Tibial nerve (tissue), 4 donors: ENCODE measurements around the gene SDK1. TPM values are rescaled to one million over a fixed set of nuclear protein-coding genes. Genes with fewer than 3 reads are reported as not detected.
"Not testable (repeated sequence)": the region's sequence is repeated elsewhere in the genome, so short reads cannot be mapped to it uniquely, and the experiment has no call there.

ENCODE experiments used
- DNase-seq, 2 donors: peaks; one replicate each; pipeline ENCODE4 v3.0.0-alpha.2; 2019; ENCODE audit warnings: low spot score in 2 of 2
- H3K27ac ChIP-seq, 4 donors: fragments of 200-600 bp; sonication (generic) in 3 of 4; one replicate each; pipeline ENCODE4 v1.5.1; 2017 to 2019; ENCODE audit warnings: mild to moderate bottlenecking in 1 of 4
- H3K27me3 ChIP-seq, 2 donors: fragments of 200-600 bp; sonication (generic) in 1 of 2; one replicate each; pipeline versions ENCODE4 v1.5.1 to v1.6.0; 2017 to 2019
- H3K36me3 ChIP-seq, 3 donors: fragments of 200-600 bp; sonication (generic); one replicate each; pipeline ENCODE4 v1.5.1; 2018 to 2019
- H3K4me1 ChIP-seq, 4 donors: fragments of 200-600 bp; sonication (generic) in 3 of 4; one replicate each; pipeline ENCODE4 v1.5.1; 2017 to 2019
- H3K4me3 ChIP-seq, 4 donors: fragments of 200-600 bp; sonication (generic) in 3 of 4; one replicate each; pipeline ENCODE4 v1.5.1; 2017 to 2019; ENCODE audit warnings: mild to moderate bottlenecking in 1 of 4, moderate library complexity in 1 of 4
- H3K9me3 ChIP-seq, 4 donors: fragments of 200-600 bp; sonication (generic) in 3 of 4; one replicate each; pipeline ENCODE4 v1.5.1; 2017 to 2019
- CTCF ChIP-seq, 5 experiments: fragments of 200-600 bp in 3 of 5; fragments of 450-650 bp in 2 of 5; sonication (generic) in 3 of 5; IDR thresholded peaks; one replicate each; pipeline ENCODE4 v1.5.1; 2016 to 2019; ENCODE audit warnings: antibody characterized with exemption in 5 of 5, mild to moderate bottlenecking in 3 of 5, moderate library complexity in 2 of 5
- EP300 ChIP-seq, 2 donors: sonication (generic); formaldehyde crosslinking; IDR thresholded peaks; one replicate each; pipeline ENCODE4 v1.6.1; 2017; ENCODE audit warnings: antibody characterized with exemption in 2 of 2, mild to moderate bottlenecking in 1 of 2
- POLR2A ChIP-seq, 2 donors: fragments of 450-650 bp; IDR thresholded peaks; one replicate each; pipeline ENCODE4 v1.6.1; 2017; ENCODE audit warnings: antibody characterized with exemption in 2 of 2, mild to moderate bottlenecking in 2 of 2, moderate library complexity in 2 of 2
- WGBS, 2 donors: methylation state at CpG; one replicate each; pipeline ENCODE4 v1.1.5; 2018; 5-methylcytosine and 5-hydroxymethylcytosine counted together
- total RNA-seq, 4 donors: library from RNA; depleted of rRNA; stranded (reverse); fragments of >200 nt; gene quantifications; one replicate each; pipeline ENCODE4 v1.1.0, GENCODE V29; 2016

The SDK1 gene
- total RNA-seq, 4 donors from 2014 or later: 8.2 to 16.2 (median 12.9) TPM

DNA sequence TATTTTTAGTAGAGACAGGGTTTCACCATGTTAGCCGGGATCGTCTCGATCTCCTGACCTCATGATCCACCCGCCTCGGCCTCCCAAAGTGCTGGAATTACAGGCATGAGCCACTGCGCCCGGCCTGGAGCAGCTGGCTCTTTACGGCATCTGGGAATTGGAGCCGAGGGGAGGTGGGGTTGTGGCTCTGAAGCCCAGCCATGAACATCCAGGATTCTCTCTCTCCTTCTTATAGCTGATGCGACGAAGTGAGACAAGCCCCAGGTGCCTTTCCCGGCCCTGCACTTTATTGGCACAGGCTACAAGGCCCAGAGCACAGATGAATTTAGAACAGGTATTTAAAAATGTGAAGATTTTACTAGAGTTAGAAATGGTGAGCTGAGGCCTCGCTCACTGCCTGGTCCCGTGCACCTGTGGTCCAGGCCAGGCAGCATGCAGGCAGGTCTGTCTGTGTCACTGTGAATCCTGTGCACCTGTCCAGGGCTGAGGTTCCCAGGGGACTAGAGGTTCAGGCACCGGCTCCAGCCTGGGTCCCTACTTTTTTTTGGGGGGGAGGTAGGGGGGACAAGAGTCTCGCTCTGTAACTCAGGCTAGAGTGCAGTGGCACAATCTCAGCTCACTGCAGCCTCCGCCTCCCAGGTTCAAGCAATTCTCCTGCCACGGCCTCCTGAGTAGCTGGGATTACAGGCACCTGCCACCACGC lies 1001.3 kb downstream of the SDK1 start:
- peaks cover 0 to 4% (median 0%) of the 10 kb centered on the region in 4 donors for H3K9me3 ChIP-seq
- 85 to 94% methylated on average over 19 of the region's 19 CpGs for WGBS, 2 donors
- no peaks in the 10 kb centered on the region for H3K4me1 ChIP-seq
- H3K4me3 ChIP-seq: no peak overlapping the region
- no peak overlapping the region for H3K27ac ChIP-seq
- no peak for TF ChIP-seq EP300 (IDR thresholded peaks at IDR 0.05)
- no peak for TF ChIP-seq CTCF (IDR thresholded peaks at IDR 0.05)
- TF ChIP-seq POLR2A (IDR thresholded peaks at IDR 0.05): no peak
- DNase-seq: no peak
- H3K27me3 ChIP-seq: no peaks in the 10 kb centered on the region
- H3K36me3 ChIP-seq: no peaks in the 10 kb centered on the region

DNA sequence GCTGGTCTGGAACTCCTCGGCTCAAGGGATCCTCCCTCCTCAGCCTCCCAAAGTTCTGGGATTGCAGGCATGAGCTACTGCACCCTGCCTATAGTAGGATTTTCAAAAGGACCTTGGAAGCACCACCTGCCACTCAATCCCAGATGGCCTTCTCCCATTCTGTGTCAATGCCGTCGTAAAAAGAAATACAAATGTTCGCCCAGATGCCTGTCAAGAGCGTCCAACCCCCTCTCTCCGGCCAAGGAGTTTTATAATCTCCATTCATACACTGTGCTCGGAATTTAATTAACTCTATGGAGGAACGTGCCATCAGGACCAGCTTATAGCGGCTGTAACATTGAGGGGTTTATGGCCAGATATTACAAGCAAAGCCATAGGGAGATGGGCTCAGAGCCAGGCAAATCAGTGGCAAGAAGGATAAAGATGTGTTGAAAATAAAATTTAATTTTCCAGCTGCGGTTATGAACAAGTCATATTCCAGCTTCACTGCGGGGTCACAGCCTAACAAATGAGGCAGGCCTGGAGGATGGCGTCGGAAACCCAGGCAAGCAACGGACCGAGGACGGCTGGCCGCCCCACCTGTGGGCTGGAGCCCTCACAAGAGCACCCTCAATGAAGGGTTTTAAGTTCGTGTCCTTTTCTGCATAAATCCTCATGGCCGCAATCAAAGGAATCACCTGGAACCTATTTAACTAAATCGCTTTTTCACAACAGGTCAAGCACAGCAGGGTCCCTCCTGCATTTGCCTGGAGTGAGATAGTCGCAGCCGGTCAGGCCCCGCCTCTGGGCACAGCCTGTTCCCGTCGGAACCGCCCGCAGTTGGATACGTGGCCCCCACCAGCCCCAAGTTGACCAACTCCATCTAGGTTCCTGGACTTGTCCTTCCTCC lies 1006.5 kb downstream of the SDK1 start:
- no peaks in the 10 kb centered on the region for H3K9me3 ChIP-seq
- no peaks in the 10 kb centered on the region for H3K27me3 ChIP-seq
- no peak for DNase-seq
- WGBS, 2 donors: 45 to 51% methylated on average over 28 of the region's 28 CpGs
- H3K36me3 ChIP-seq: no peaks in the 10 kb centered on the region
- H3K4me1 ChIP-seq: no peaks in the 10 kb centered on the region
- H3K27ac ChIP-seq: no peak overlapping the region
- TF ChIP-seq POLR2A (IDR thresholded peaks at IDR 0.05) (no peak), EP300 (IDR thresholded peaks at IDR 0.05) (no peak), CTCF (IDR thresholded peaks at IDR 0.05) (no peak)
- H3K4me3 ChIP-seq: no peak overlapping the region

DNA sequence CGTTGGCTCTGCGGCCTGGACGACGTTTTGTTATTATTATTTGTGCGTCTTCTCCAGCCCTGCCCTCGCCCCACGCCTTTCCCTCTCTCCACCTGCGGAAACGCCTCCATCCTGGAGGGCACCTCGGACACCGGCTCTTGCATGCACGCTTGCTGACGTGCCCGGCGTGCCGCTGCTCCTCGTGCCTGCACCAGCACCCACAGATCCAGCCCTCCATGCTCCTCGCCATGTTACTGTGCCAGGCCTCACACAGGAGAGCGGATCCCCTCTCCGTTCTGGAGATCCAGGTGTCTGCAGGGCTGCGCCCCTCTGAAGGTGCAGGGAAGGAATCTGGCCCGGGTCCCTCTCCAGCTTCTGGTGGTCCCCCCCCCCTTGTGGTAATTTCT lies 1007.1 kb downstream of the SDK1 start:
- Histone ChIP-seq H3K27me3 (no peaks in the 10 kb centered on the region), H3K4me3 (no peak overlapping the region), H3K4me1 (no peaks in the 10 kb centered on the region), H3K27ac (no peak overlapping the region), H3K9me3 (no peaks in the 10 kb centered on the region), H3K36me3 (no peaks in the 10 kb centered on the region)
- no peak for DNase-seq
- TF ChIP-seq POLR2A (IDR thresholded peaks at IDR 0.05): no peak
- 86 to 89% methylated on average over 22 of the region's 22 CpGs for WGBS, 2 donors

DNA sequence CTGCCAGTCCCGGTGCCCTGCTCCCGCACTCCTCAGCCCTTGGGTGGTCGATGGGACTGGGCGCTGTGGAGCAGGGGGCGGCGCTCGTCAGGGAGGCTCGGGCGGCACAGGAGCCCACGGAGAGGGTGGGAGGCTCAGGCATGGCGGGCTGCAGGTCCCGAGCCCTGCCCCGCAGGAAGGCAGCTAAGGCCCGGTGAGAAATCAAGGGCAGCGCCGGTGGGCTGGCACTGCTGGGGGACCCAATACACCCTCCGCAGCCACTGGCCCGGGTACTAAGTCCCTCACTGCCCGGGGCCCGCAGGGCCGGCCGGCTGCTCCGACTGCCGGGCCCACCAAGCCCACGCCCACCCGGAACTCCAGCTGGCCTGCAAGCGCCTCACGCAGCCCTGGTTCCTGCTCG lies 1012.9 kb downstream of the SDK1 start:
- DNase-seq, H3K4me3 ChIP-seq, H3K36me3 ChIP-seq, H3K4me1 ChIP-seq, H3K27ac ChIP-seq, H3K27me3 ChIP-seq: not testable (repeated sequence)
- 95 to 100% methylated on average over 2 to 15 of the region's 29 CpGs for WGBS, 2 donors
- H3K9me3 ChIP-seq: peaks cover 0 to 20% (median 0%) of the 10 kb centered on the region in 4 donors

DNA sequence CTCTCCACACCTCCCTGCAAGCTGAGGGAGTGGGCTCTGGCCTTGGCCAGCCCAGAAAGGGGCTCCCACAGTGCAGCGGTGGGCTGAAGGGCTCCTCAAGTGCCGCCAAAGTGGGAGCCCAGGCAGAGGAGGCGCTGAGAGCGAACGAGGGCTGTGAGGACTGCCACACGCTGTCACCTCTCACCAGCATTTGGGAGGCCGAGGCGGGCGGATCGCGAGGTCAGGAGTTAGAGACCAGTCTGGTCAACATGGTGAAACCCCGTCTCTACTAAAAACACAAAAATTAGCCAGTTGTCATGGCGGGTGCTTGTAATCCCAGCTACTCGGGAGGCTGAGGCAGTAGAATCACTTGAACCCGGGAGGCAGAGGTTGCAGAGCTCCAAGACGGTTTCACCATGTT lies 1013.3 kb downstream of the SDK1 start:
- H3K27ac ChIP-seq, H3K4me3 ChIP-seq, DNase-seq, H3K4me1 ChIP-seq, H3K27me3 ChIP-seq, H3K36me3 ChIP-seq: not testable (repeated sequence)
- WGBS, 2 donors: 97 to 98% methylated on average over 15 to 16 of the region's 16 CpGs
- H3K9me3 ChIP-seq: peaks cover 0 to 20% (median 0%) of the 10 kb centered on the region in 4 donors
